Endothelial cell of umbilical vein (primary cell): Measurements from ENCODE around the gene CACNA1A.

ENCODE experiments used
- EZH2 ChIP-seq: IDR thresholded peaks from 2 replicates; pipeline ENCODE4 v1.6.1; 2012; ENCODE audit warnings: borderline replicate concordance, low read depth, mild to moderate bottlenecking, moderate library complexity, low read length, inconsistent platforms; ENCODE audit not compliant: severe bottlenecking
- FOS ChIP-seq: IDR thresholded peaks from 2 replicates; pipeline ENCODE4 v1.6.1; 2011; ENCODE audit warnings: mild to moderate bottlenecking, low read length, moderate library complexity, borderline replicate concordance; ENCODE audit not compliant: insufficient read depth
- GATA2 ChIP-seq: IDR thresholded peaks from 2 replicates; pipeline ENCODE4 v1.7.0; 2011; ENCODE audit warnings: low read depth, mild to moderate bottlenecking, moderate library complexity, mixed read lengths, low read length; ENCODE audit not compliant: insufficient read length, insufficient read depth
- JUN ChIP-seq: IDR thresholded peaks from 2 replicates; pipeline ENCODE4 v1.6.1; 2011; ENCODE audit warnings: borderline replicate concordance, low read depth; ENCODE audit not compliant: insufficient read length, insufficient read depth
- MYC ChIP-seq: IDR thresholded peaks from one replicate; pipeline ENCODE4 v1.6.1; 2011; ENCODE audit warnings: mild to moderate bottlenecking, low read depth, low read length
- POLR2A ChIP-seq: IDR thresholded peaks from 2 replicates; pipeline ENCODE4 v1.6.1; 2012; ENCODE audit warnings: low read depth, mild to moderate bottlenecking, control low read depth, low read length
- POLR2AphosphoS5 ChIP-seq: IDR thresholded peaks from 2 replicates; pipeline ENCODE4 v1.6.1; 2012; ENCODE audit warnings: low read depth, mild to moderate bottlenecking, control low read depth, low read length, moderate library complexity; ENCODE audit not compliant: insufficient read depth
- TF ChIP-seq, protein P1 (sequence below), 2 donors: IDR thresholded peaks; 1 replicate in 1 of 2; 2 replicates in 1 of 2; pipeline ENCODE4 v1.5.1; 2011; ENCODE audit warnings: low read length in 2 of 2, mild to moderate bottlenecking in 2 of 2, moderate library complexity in 2 of 2, control low read depth in 1 of 2, inconsistent platforms in 1 of 2, low read depth in 1 of 2; ENCODE audit not compliant: insufficient read depth in 1 of 2; ENCODE audit errors: extremely low read depth in 1 of 2
- TF ChIP-seq, protein P2 (sequence below): IDR thresholded peaks from 2 replicates; pipeline ENCODE4 v1.6.1; 2011; ENCODE audit not compliant: insufficient read depth, insufficient read length

DNA sequence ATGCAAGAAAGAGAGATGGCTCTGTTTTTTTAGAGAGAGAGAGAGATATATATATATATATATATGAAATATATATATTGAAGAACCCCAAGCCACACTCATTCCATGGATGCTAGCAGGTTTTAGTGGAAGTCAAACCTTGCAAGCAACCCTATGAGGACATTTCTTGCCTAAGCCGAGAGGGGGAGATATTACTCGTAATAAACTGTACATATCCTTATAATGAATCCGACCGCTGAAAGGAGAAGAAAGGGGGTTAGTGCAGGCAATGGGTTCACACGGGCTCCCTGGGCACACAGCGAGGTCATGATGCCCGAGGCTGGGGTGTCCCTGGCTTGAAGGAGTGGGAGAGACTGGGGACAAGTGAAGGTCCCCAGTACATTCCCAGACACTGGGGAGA is 277.7 kb downstream of the CACNA1A start:
- TF ChIP-seq, protein P1, sequence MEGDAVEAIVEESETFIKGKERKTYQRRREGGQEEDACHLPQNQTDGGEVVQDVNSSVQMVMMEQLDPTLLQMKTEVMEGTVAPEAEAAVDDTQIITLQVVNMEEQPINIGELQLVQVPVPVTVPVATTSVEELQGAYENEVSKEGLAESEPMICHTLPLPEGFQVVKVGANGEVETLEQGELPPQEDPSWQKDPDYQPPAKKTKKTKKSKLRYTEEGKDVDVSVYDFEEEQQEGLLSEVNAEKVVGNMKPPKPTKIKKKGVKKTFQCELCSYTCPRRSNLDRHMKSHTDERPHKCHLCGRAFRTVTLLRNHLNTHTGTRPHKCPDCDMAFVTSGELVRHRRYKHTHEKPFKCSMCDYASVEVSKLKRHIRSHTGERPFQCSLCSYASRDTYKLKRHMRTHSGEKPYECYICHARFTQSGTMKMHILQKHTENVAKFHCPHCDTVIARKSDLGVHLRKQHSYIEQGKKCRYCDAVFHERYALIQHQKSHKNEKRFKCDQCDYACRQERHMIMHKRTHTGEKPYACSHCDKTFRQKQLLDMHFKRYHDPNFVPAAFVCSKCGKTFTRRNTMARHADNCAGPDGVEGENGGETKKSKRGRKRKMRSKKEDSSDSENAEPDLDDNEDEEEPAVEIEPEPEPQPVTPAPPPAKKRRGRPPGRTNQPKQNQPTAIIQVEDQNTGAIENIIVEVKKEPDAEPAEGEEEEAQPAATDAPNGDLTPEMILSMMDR (IDR thresholded peaks at IDR 0.05; ENCODE audit: extremely low read depth in 1 of 2, insufficient read depth in 1 of 2, low read depth in 1 of 2, low read length in 2 of 2), result no peak
- no peak for TF ChIP-seq POLR2AphosphoS5
- TF ChIP-seq POLR2A, result no peak
- no peak for TF ChIP-seq MYC
- no peak for TF ChIP-seq JUN
- no peak for TF ChIP-seq EZH2
- TF ChIP-seq FOS, result no peak
- TF ChIP-seq, protein P2, sequence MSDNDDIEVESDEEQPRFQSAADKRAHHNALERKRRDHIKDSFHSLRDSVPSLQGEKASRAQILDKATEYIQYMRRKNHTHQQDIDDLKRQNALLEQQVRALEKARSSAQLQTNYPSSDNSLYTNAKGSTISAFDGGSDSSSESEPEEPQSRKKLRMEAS, result no peak
- TF ChIP-seq GATA2, result no peak
